Neural crest cell (in vitro differentiated cells): ENCODE data around the gene CAMK1. TPM values are rescaled to one million over a fixed set of nuclear protein-coding genes. Genes with fewer than 3 reads are reported as not detected.

Experiments used
- DNase-seq: peaks from one replicate; pipeline ENCODE4 v3.0.0; 2021; ENCODE audit warnings: low read depth, mixed read lengths, low spot score
- H3K27ac Mint-ChIP-seq: one replicate; pipeline ENCODE4 v1.8.0; 2021; ENCODE audit warnings: mild to moderate bottlenecking, mixed read lengths; ENCODE audit not compliant: unreplicated experiment
- H3K27me3 Mint-ChIP-seq: 2 replicates; pipeline ENCODE4 v1.8.0; 2021; ENCODE audit warnings: low read depth, mild to moderate bottlenecking, mixed read lengths
- H3K36me3 Mint-ChIP-seq: 2 replicates; pipeline ENCODE4 v1.8.0; 2021; ENCODE audit warnings: low read depth, mild to moderate bottlenecking, mixed read lengths
- H3K4me1 Mint-ChIP-seq: 2 replicates; pipeline ENCODE4 v1.8.0; 2021; ENCODE audit warnings: mixed read lengths
- H3K4me3 Mint-ChIP-seq: one replicate; pipeline ENCODE4 v1.8.0; 2021; ENCODE audit warnings: mild to moderate bottlenecking, mixed read lengths
- H3K9me3 Mint-ChIP-seq: 2 replicates; pipeline ENCODE4 v1.8.0; 2021; ENCODE audit warnings: mixed read lengths
- CTCF ChIP-seq: fragments of 200-600 bp; sonication (generic); conservative IDR thresholded peaks from 2 replicates; pipeline ENCODE4 v1.5.0; 2021; ENCODE audit warnings: antibody characterized with exemption, mild to moderate bottlenecking
- total RNA-seq: library from RNA; stranded (reverse); gene quantifications from 2 replicates; pipeline ENCODE4 v1.2.1, GENCODE V29; 2021

CAMK1 gene
- total RNA-seq, 1 donor from 2014 or later, result 22.5 TPM

GRCh38 chr3:9762871-9763270 lies 6.9 kb downstream of the CAMK1 start:
- peaks cover 16% of the 10 kb centered on the region for H3K36me3 Mint-ChIP-seq

GRCh38 chr3:9761919-9762318 lies 7.8 kb downstream of the CAMK1 start:
- H3K4me3 Mint-ChIP-seq, result no peak overlapping the region
- H3K4me1 Mint-ChIP-seq, result peaks cover 3% of the 10 kb centered on the region
- no peaks in the 10 kb centered on the region for H3K27me3 Mint-ChIP-seq
- peaks cover 16% of the 10 kb centered on the region for H3K36me3 Mint-ChIP-seq
- no peak overlapping the region for H3K27ac Mint-ChIP-seq
- no peaks in the 10 kb centered on the region for H3K9me3 Mint-ChIP-seq
- no peak for DNase-seq
- TF ChIP-seq CTCF, result no peak

More at GRCh38 chr3:9762871-9763270, 6.9 kb downstream of the CAMK1 start:
- DNase-seq, result no peak
- Mint-ChIP-seq H3K4me3 (no peak overlapping the region), H3K9me3 (no peaks in the 10 kb centered on the region), H3K27ac (no peak overlapping the region), H3K27me3 (no peaks in the 10 kb centered on the region), H3K4me1 (peaks cover 9% of the 10 kb centered on the region)
- no peak for TF ChIP-seq CTCF

- peaks cover 16% of the 10 kb centered on the region for H3K36me3 Mint-ChIP-seq
- no peak overlapping the region for H3K4me3 Mint-ChIP-seq
- H3K9me3 Mint-ChIP-seq, result no peaks in the 10 kb centered on the region
- TF ChIP-seq CTCF, result no peak
- no peaks in the 10 kb centered on the region for H3K27me3 Mint-ChIP-seq
- no peak overlapping the region for H3K27ac Mint-ChIP-seq
- no peaks in the 10 kb centered on the region for H3K4me1 Mint-ChIP-seq
- DNase-seq, result no peak
Observed at GRCh38 chr3:9760779-9761505, 8.8 kb downstream of the CAMK1 start.

DNA sequence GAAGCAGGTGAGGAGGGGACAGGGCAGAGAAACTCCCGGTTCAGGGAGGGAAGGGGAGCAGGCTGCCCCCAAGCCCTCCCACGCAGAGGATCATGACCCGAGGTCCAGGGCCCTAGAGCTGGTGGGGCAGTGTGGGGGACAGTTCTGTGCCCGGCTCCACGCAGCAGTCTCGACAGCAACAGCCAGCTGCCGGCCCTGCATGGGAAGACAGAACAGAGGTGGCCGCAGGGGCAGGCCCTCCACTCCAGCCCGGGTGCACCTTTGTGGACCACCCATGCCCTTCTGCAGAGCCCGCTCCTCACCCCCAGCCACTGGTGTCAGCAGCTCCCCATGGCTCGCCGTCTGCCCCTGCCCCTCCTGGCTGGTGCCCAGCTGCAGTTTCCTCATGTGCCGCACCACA lies 12.3 kb downstream of the CAMK1 start:
- Mint-ChIP-seq H3K4me1 (no peaks in the 10 kb centered on the region), H3K27ac (no peak overlapping the region), H3K4me3 (no peak overlapping the region), H3K9me3 (no peaks in the 10 kb centered on the region), H3K36me3 (peaks cover 16% of the 10 kb centered on the region), H3K27me3 (no peaks in the 10 kb centered on the region)
- no peak for TF ChIP-seq CTCF
- DNase-seq, result no peak

DNA sequence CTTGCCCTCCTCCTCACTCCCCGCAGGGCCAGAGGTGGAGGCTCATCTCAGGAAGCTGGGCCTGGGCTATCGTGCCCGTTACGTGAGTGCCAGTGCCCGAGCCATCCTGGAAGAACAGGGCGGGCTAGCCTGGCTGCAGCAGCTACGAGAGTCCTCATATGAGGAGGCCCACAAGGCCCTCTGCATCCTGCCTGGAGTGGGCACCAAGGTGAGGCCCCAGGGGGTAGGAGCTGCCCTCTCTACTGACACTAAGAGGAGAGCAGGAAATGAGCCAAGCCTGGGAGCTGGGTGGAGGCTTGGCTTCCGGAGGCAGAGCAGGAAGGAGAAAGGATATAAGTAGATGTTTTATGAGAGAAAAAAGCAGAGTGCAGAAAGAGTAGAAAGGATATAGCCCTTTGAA lies 15.1 kb downstream of the CAMK1 start:
- no peak for DNase-seq
- TF ChIP-seq CTCF, result no peak
- no peak overlapping the region for H3K4me3 Mint-ChIP-seq
- peaks cover 8% of the 10 kb centered on the region for H3K36me3 Mint-ChIP-seq
- no peak overlapping the region for H3K27ac Mint-ChIP-seq
- H3K27me3 Mint-ChIP-seq, result peaks cover 2% of the 10 kb centered on the region
- peaks cover 25% of the 10 kb centered on the region for H3K4me1 Mint-ChIP-seq
- H3K9me3 Mint-ChIP-seq, result no peaks in the 10 kb centered on the region
